ENCODE results near the gene LIN52. TPM values are rescaled to one million over a fixed set of nuclear protein-coding genes. Genes with fewer than 3 reads are reported as not detected.

Gene LIN52
- total RNA-seq, 2 donors from 2014 or later = 8.7 to 22.1 TPM

GRCh38 chr14:74248017-74248416 is 163.3 kb downstream of the LIN52 start:
- no peak overlapping the region for H3K4me3 ChIP-seq
- DNase-seq (ENCODE audit: low spot score) = no peak
- TF ChIP-seq CTCF (IDR thresholded peaks at IDR 0.05) = no peak
- no peaks in the 10 kb centered on the region for H3K36me3 ChIP-seq
- H3K9me3 ChIP-seq = no peaks in the 10 kb centered on the region
- H3K27me3 ChIP-seq (replicated peaks; ENCODE audit: insufficient read depth) = no peaks in the 10 kb centered on the region
- no peak overlapping the region for H3K27ac ChIP-seq
- H3K4me1 ChIP-seq (ENCODE audit: control insufficient read depth in 1 of 2, low read depth in 2 of 2) = peaks cover 0 to 7% of the 10 kb centered on the region in 2 donors
- no peak for ATAC-seq (ENCODE audit: insufficient number of reproducible peaks, low FRiP score, low read depth)

- no peaks in the 10 kb centered on the region for H3K27me3 ChIP-seq (replicated peaks; ENCODE audit: insufficient read depth)
- no peaks in the 10 kb centered on the region for H3K9me3 ChIP-seq
- no peak for TF ChIP-seq CTCF (IDR thresholded peaks at IDR 0.05)
- ATAC-seq (ENCODE audit: insufficient number of reproducible peaks, low FRiP score, low read depth) (no peak), DNase-seq (ENCODE audit: low spot score) (no peak)
- H3K4me1 ChIP-seq (ENCODE audit: control insufficient read depth in 1 of 2, low read depth in 2 of 2) = peaks cover 0 to 7% of the 10 kb centered on the region in 2 donors
- H3K36me3 ChIP-seq = no peaks in the 10 kb centered on the region
- H3K27ac ChIP-seq = no peak overlapping the region
- H3K4me3 ChIP-seq = no peak overlapping the region
These were observed 164.9 kb downstream of the LIN52 start for GRCh38 chr14:74249433-74250375.

Other genes starting within 250 kb of the LIN52 start
- 1 to 10 TPM; 2.2 to 4.3 TPM for gene PTGR2, start 233.1 kb upstream of the LIN52 start, total RNA-seq
- gene ZNF410, start 198.1 kb upstream of the LIN52 start, total RNA-seq = 10 to 100 TPM; 55.0 to 61.4 TPM
- 1 to 10 TPM; 2.9 to 4.5 TPM for gene FAM161B, start 134.9 kb upstream of the LIN52 start, total RNA-seq
- 10 to 100 TPM; 46.3 to 57.1 TPM for gene COQ6, start 134.7 kb upstream of the LIN52 start, total RNA-seq
- 10 to 100 TPM in 1 of 2 donors, 1 to 10 TPM in 1; 9.8 to 17.5 TPM for gene ENTPD5, start 65.7 kb upstream of the LIN52 start, total RNA-seq
- gene BBOF1, start 65.6 kb upstream of the LIN52 start, total RNA-seq = 1 to 10 TPM; 4.7 to 5.6 TPM
- 10 to 100 TPM; 20.3 to 28.5 TPM for gene ALDH6A1, start 503 bp upstream of the LIN52 start, total RNA-seq
- not detected for gene VSX2, start 154.5 kb downstream of the LIN52 start, total RNA-seq
- 10 to 100 TPM; 47.7 to 62.4 TPM for gene ABCD4, start 218.0 kb downstream of the LIN52 start, total RNA-seq

Data from thoracic aorta (tissue), 2 donors.